DND-41 (cell line): ENCODE results near the gene SCUBE2.

Source experiments
- CTCF ChIP-seq: IDR thresholded peaks from 2 replicates; pipeline ENCODE4 v1.5.1; 2012; ENCODE audit warnings: borderline replicate concordance, low read length, moderate library complexity, mild to moderate bottlenecking; ENCODE audit not compliant: poor library complexity, severe bottlenecking; ENCODE audit errors: extremely low read depth
- EZH2 ChIP-seq: IDR thresholded peaks from 3 replicates; pipeline ENCODE4 v1.6.1; 2012; ENCODE audit warnings: borderline replicate concordance, low read depth, mild to moderate bottlenecking, moderate library complexity, low read length, inconsistent platforms; ENCODE audit not compliant: severe bottlenecking

- no peak for TF ChIP-seq CTCF
- no peak for TF ChIP-seq EZH2
Observed at GRCh38 chr11:9138133-9138453, 46.7 kb upstream of the SCUBE2 start.
